CD4-positive, alpha-beta T cell (primary cell): Measurements from ENCODE around the gene RAP1GAP2. TPM values are rescaled to one million over a fixed set of nuclear protein-coding genes. Genes with fewer than 3 reads are reported as not detected.

Experiments used
- ATAC-seq: fragments of 200-7000 bp; cut with Tn5 transposase; one replicate; pipeline ENCODE4 v1.10.0; 2022; ENCODE audit warnings: mild to moderate bottlenecking; ENCODE audit not compliant: poor library complexity
- CTCF ChIA-PET: fragments of 350-600 bp; sonication (Branson Sonifier 250); formaldehyde crosslinking; loops from one replicate; lab custom pipeline; 2021; ENCODE audit warnings: antibody characterized with exemption, inconsistent platforms; lab: Charles Lee
- POLR2A ChIA-PET: fragments of 350-600 bp; sonication (Branson Sonifier 250); formaldehyde crosslinking; loops from one replicate; lab custom pipeline; 2021; ENCODE audit warnings: antibody characterized with exemption, inconsistent platforms; lab: Charles Lee
- DNase-seq, 14 experiments: peaks; one replicate each; pipeline ENCODE4 v3.0.0-alpha.2; 2013 to 2020; ENCODE audit warnings: mixed read lengths in 2 of 14
- H3K27ac ChIP-seq, 2 donors: one replicate each; pipeline versions ENCODE4 v1.5.1 to v1.7.0; 2013; ENCODE audit warnings: low read length in 2 of 2, low read depth in 1 of 2, mild to moderate bottlenecking in 1 of 2
- H3K27me3 ChIP-seq, 2 experiments: 1 replicate in 1 of 2; 2 replicates in 1 of 2; pipeline versions ENCODE4 v1.6.1 to v1.7.0; 2013; ENCODE audit warnings: low read length in 2 of 2, control low read depth in 1 of 2, mild to moderate bottlenecking in 1 of 2, moderate library complexity in 1 of 2; ENCODE audit not compliant: insufficient read depth in 2 of 2, control insufficient read depth in 1 of 2
- H3K36me3 ChIP-seq: one replicate; pipeline ENCODE4 v1.6.1; 2013; ENCODE audit warnings: low read length, control low read depth; ENCODE audit not compliant: insufficient read depth
- H3K4me1 ChIP-seq: one replicate; pipeline ENCODE4 v1.6.1; 2013; ENCODE audit warnings: low read length, control low read depth; ENCODE audit not compliant: insufficient read depth
- H3K4me3 ChIP-seq: one replicate; pipeline ENCODE4 v1.5.1; 2013; ENCODE audit warnings: mild to moderate bottlenecking, low read length, moderate library complexity
- H3K9me3 ChIP-seq, 2 experiments: 1 replicate in 1 of 2; 2 replicates in 1 of 2; pipeline versions ENCODE4 v1.6.1 to v1.7.0; 2013; ENCODE audit warnings: low read length in 2 of 2, mild to moderate bottlenecking in 2 of 2, control low read depth in 1 of 2, moderate library complexity in 1 of 2; ENCODE audit not compliant: control insufficient read depth in 1 of 2, insufficient read depth in 1 of 2
- H3K27ac Mint-ChIP-seq: one replicate; pipeline ENCODE4 v1.8.0; 2020; ENCODE audit warnings: mixed read lengths
- H3K27me3 Mint-ChIP-seq: one replicate; pipeline ENCODE4 v1.8.0; 2021; ENCODE audit warnings: mixed read lengths
- H3K36me3 Mint-ChIP-seq: one replicate; pipeline ENCODE4 v1.8.0; 2021; ENCODE audit warnings: low read depth, mixed read lengths
- H3K4me1 Mint-ChIP-seq: one replicate; pipeline ENCODE4 v1.8.0; 2021; ENCODE audit warnings: low read depth, mixed read lengths
- H3K4me3 Mint-ChIP-seq: one replicate; pipeline ENCODE4 v1.8.0; 2020; ENCODE audit warnings: mild to moderate bottlenecking, mixed read lengths
- H3K9me3 Mint-ChIP-seq: one replicate; pipeline ENCODE4 v1.8.0; 2020; ENCODE audit warnings: mixed read lengths
- intact Hi-C, 2 experiments: fragments of 100-400 bp; cut with DNase I in 1 of 2; cut with micrococcal nuclease in 1 of 2; formaldehyde crosslinking; loops; one replicate each; pipeline versions ENCODE4 v1.15.1 to v1.9.0; 2023 to 2025; cut with DNase I, micrococcal nuclease
- total RNA-seq, 174 experiments: library from RNA in 2 of 174; stranded (reverse) in 2 of 174; gene quantifications; one replicate each; pipeline ENCODE4 v1.2.3 and lab custom pipeline; 2021 to 2026
- TF ChIP-seq, protein P1 (sequence below): fragments of 200-600 bp; IDR thresholded peaks from one replicate; pipeline ENCODE4 v1.8.0; 2022; ENCODE audit warnings: antibody characterized with exemption, mild to moderate bottlenecking

The RAP1GAP2 gene
- total RNA-seq, 2 experiments from 2014 or later = 46.3 to 49.7 TPM

GRCh38 chr17:3024346-3024745 is 228.1 kb downstream of the RAP1GAP2 start:
- Histone ChIP-seq H3K4me1 (no peaks in the 10 kb centered on the region), H3K27me3 (no peaks in the 10 kb centered on the region), H3K9me3 (peaks cover 0 to 10% of the 10 kb centered on the region in 2 experiments), H3K36me3 (peaks cover 77% of the 10 kb centered on the region), H3K27ac (no peak overlapping the region), H3K4me3 (no peak overlapping the region)
- Mint-ChIP-seq H3K36me3 (peaks cover 86% of the 10 kb centered on the region), H3K27ac (no peak overlapping the region), H3K4me1 (no peaks in the 10 kb centered on the region), H3K9me3 (no peaks in the 10 kb centered on the region), H3K4me3 (no peak overlapping the region), H3K27me3 (no peaks in the 10 kb centered on the region)
- ChIA-PET POLR2A (no interaction called here), CTCF (no interaction called here)
- ATAC-seq (no peak), DNase-seq (no peak)
- intact Hi-C loops = no loop called here
- TF ChIP-seq, protein P1, sequence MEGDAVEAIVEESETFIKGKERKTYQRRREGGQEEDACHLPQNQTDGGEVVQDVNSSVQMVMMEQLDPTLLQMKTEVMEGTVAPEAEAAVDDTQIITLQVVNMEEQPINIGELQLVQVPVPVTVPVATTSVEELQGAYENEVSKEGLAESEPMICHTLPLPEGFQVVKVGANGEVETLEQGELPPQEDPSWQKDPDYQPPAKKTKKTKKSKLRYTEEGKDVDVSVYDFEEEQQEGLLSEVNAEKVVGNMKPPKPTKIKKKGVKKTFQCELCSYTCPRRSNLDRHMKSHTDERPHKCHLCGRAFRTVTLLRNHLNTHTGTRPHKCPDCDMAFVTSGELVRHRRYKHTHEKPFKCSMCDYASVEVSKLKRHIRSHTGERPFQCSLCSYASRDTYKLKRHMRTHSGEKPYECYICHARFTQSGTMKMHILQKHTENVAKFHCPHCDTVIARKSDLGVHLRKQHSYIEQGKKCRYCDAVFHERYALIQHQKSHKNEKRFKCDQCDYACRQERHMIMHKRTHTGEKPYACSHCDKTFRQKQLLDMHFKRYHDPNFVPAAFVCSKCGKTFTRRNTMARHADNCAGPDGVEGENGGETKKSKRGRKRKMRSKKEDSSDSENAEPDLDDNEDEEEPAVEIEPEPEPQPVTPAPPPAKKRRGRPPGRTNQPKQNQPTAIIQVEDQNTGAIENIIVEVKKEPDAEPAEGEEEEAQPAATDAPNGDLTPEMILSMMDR = no peak

GRCh38 chr17:3025421-3026124 is 229.3 kb downstream of the RAP1GAP2 start:
- DNase-seq (peak in 1 of 14 experiments; percentile 9), ATAC-seq (no peak)
- Mint-ChIP-seq H3K4me3 (no peak overlapping the region), H3K27ac (no peak overlapping the region), H3K27me3 (no peaks in the 10 kb centered on the region), H3K36me3 (peaks cover 83% of the 10 kb centered on the region), H3K9me3 (no peaks in the 10 kb centered on the region), H3K4me1 (no peaks in the 10 kb centered on the region)
- no peak overlapping the region for H3K4me3 ChIP-seq
- intact Hi-C loops = no loop called here
- POLR2A ChIA-PET = no interaction called here
- CTCF ChIA-PET = no interaction called here
- H3K36me3 ChIP-seq = peaks cover 75% of the 10 kb centered on the region
- H3K27ac ChIP-seq = no peak overlapping the region
- TF ChIP-seq, protein P1 = no peak
- H3K4me1 ChIP-seq = no peaks in the 10 kb centered on the region
- H3K9me3 ChIP-seq = peaks cover 0 to 6% of the 10 kb centered on the region in 2 experiments
- H3K27me3 ChIP-seq = no peaks in the 10 kb centered on the region

- Histone ChIP-seq H3K27ac (no peak overlapping the region), H3K4me1 (no peaks in the 10 kb centered on the region), H3K9me3 (peaks cover 0 to 4% of the 10 kb centered on the region in 2 experiments), H3K27me3 (no peaks in the 10 kb centered on the region), H3K36me3 (peaks cover 72% of the 10 kb centered on the region), H3K4me3 (no peak overlapping the region)
- no peaks in the 10 kb centered on the region for H3K9me3 Mint-ChIP-seq
- H3K36me3 Mint-ChIP-seq = peaks cover 80% of the 10 kb centered on the region
- POLR2A ChIA-PET = no interaction called here
- intact Hi-C loops = no loop called here
- CTCF ChIA-PET = no interaction called here
- no peaks in the 10 kb centered on the region for H3K27me3 Mint-ChIP-seq
- H3K27ac Mint-ChIP-seq = no peak overlapping the region
- TF ChIP-seq, protein P1 = no peak
- no peaks in the 10 kb centered on the region for H3K4me1 Mint-ChIP-seq
- H3K4me3 Mint-ChIP-seq = no peak overlapping the region
- DNase-seq (no peak), ATAC-seq (no peak)
Measured at GRCh38 chr17:3026125-3026855, 230.1 kb downstream of the RAP1GAP2 start.
